HepG2 (cell line): ENCODE data around the gene PCDHGA2. TPM values are rescaled to one million over a fixed set of nuclear protein-coding genes. Genes with fewer than 3 reads are reported as not detected.

Experiments used
- ATAC-seq: fragments of 200-7000 bp; cut with Tn5 transposase; 3 replicates; pipeline ENCODE4 v1.9.1; 2020; ENCODE audit warnings: mild to moderate bottlenecking, moderate library complexity
- BruUV-seq: library from RNA; stranded (reverse); fragments of 400-500 nt; replicated peaks from 2 replicates; lab custom pipeline; 2021; lab: Mats Ljungman, UMichigan
- CTCF ChIA-PET: fragments of 300-600 bp; formaldehyde crosslinking; extraction: SDS; loops from one replicate; lab custom pipeline; 2021; ENCODE audit warnings: low total read pairs, inconsistent platforms, low intra/inter-chr PET ratio; lab: Yijun Ruan, JAX
- POLR2A ChIA-PET: fragments of 350-600 bp; sonication (Branson Sonifier 250); formaldehyde crosslinking; loops from one replicate; lab custom pipeline; 2020; ENCODE audit warnings: antibody characterized with exemption, inconsistent platforms; lab: Yijun Ruan, JAX
- DNase-seq: peaks from one replicate; pipeline ENCODE4 v3.0.0-alpha.2; 2015; ENCODE audit warnings: low spot score
- FAIRE-seq: peaks from 3 replicates; lab custom pipeline; 2011; peaks lifted over from hg19 to GRCh38; lab: Jason Lieb, UNC
- H2AFZ ChIP-seq: one replicate; pipeline ENCODE4 v1.6.1; 2011; ENCODE audit warnings: low read length, inconsistent platforms
- H3K27ac ChIP-seq: fragments of 300-600 bp; 3 replicates; pipeline ENCODE4 v1.8.0; 2011; ENCODE audit warnings: mixed run types, mild to moderate bottlenecking, mixed read lengths, low read length, inconsistent platforms; ENCODE audit not compliant: insufficient read depth; ENCODE audit errors: extremely low read length
- H3K27me3 ChIP-seq, 2 experiments: fragments of 200-600 bp in 1 of 2; 2 replicates in 1 of 2; 3 replicates in 1 of 2; pipeline versions ENCODE4 v1.6.0 to v1.8.0; 2011; ENCODE audit warnings: low read length in 2 of 2, mild to moderate bottlenecking in 2 of 2, moderate library complexity in 2 of 2, inconsistent platforms in 1 of 2; ENCODE audit not compliant: insufficient read depth in 2 of 2, control insufficient read depth in 1 of 2
- H3K36me3 ChIP-seq, 2 experiments: fragments of 200-600 bp in 1 of 2; replicated peaks in 1 of 2; 2 replicates in 1 of 2; 3 replicates in 1 of 2; pipeline versions ENCODE4 v1.5.1 to v1.8.0; 2011; ENCODE audit warnings: low read length in 2 of 2, inconsistent platforms in 1 of 2; ENCODE audit not compliant: insufficient read depth in 2 of 2, control insufficient read depth in 1 of 2
- H3K4me1 ChIP-seq: 2 replicates; pipeline ENCODE4 v1.5.1; 2012; ENCODE audit warnings: low read length, inconsistent platforms; ENCODE audit not compliant: insufficient read depth
- H3K4me2 ChIP-seq: 2 replicates; pipeline ENCODE4 v1.6.0; 2011; ENCODE audit warnings: low read depth, low read length, inconsistent platforms
- H3K4me3 ChIP-seq, 3 experiments: fragments of 200-600 bp in 1 of 3; sonication (generic), shearing (Covaris generic) in 1 of 3; replicated peaks in 1 of 3; 2 replicates each; pipeline ENCODE4 v1.5.1; 2011 to 2016; ENCODE audit warnings: low read length in 3 of 3, inconsistent platforms in 2 of 3, low read depth in 2 of 3, mild to moderate bottlenecking in 2 of 3, control low read depth in 1 of 3, mixed read lengths in 1 of 3; ENCODE audit not compliant: insufficient read depth in 1 of 3
- H3K79me2 ChIP-seq: one replicate; pipeline ENCODE4 v1.6.1; 2011; ENCODE audit warnings: low read length, inconsistent platforms; ENCODE audit not compliant: insufficient read depth
- H3K9ac ChIP-seq: 2 replicates; pipeline ENCODE4 v1.6.0; 2011; ENCODE audit warnings: mild to moderate bottlenecking, low read depth, low read length, inconsistent platforms; ENCODE audit not compliant: insufficient read depth
- H3K9me3 ChIP-seq: 2 replicates; pipeline ENCODE4 v1.5.1; 2012; ENCODE audit warnings: mild to moderate bottlenecking, low read length
- H4K20me1 ChIP-seq: 2 replicates; pipeline ENCODE4 v1.6.0; 2011; ENCODE audit warnings: inconsistent platforms, mild to moderate bottlenecking, low read length, moderate library complexity; ENCODE audit not compliant: insufficient read depth
- KDM2A ChIP-seq: sonication (generic); formaldehyde crosslinking; IDR thresholded peaks from 2 replicates; pipeline ENCODE4 v1.4.0; 2020; ENCODE audit warnings: low read depth, missing genetic modification reagents, borderline replicate concordance
- ZNF891 ChIP-seq: sonication (generic); formaldehyde crosslinking; IDR thresholded peaks from 2 replicates; pipeline ENCODE4 v1.5.0; 2020; ENCODE audit warnings: mild to moderate bottlenecking, missing genetic modification reagents
- WGBS: methylation state at CpG from one replicate; pipeline ENCODE4 v1.1.6; 2017; ENCODE audit warnings: low lambda C conversion rate; 5-methylcytosine and 5-hydroxymethylcytosine counted together
- in situ Hi-C: cut with HindIII; loops from 2 replicates; pipeline ENCODE4 v1.10.0; 2017; ENCODE audit warnings: low pct_unique_long_range_greater_than_20kb; ENCODE audit not compliant: extremely low pct_ligation_motif_present
- intact Hi-C: fragments of 100-400 bp; cut with micrococcal nuclease; formaldehyde crosslinking; loops from one replicate; pipeline ENCODE4 v1.10.0; 2022; ENCODE audit not compliant: unreplicated experiment
- polyA plus RNA-seq, 8 experiments: library from polyadenylated mRNA; depleted of rRNA in 3 of 8; stranded (reverse) in 7 of 8; unstranded in 1 of 8; fragments of >200 nt; fragmentation: Illumina TruSeq in 4 of 8; extraction: Trizol in 4 of 8; gene quantifications; 2 replicates each; pipeline versions ENCODE4 v1.2.1 to v1.2.3, GENCODE V29; 2011 to 2016; ENCODE audit warnings: low read depth in 4 of 8, missing spikeins in 1 of 8, mixed read lengths in 1 of 8; ENCODE audit not compliant: insufficient read depth in 1 of 8
- total RNA-seq, 5 experiments: library from RNA; depleted of rRNA; stranded (reverse); fragments of >200 nt; fragmentation: Illumina TruSeq; extraction: Trizol; gene quantifications; 2 replicates each; pipeline ENCODE4 v1.2.3, GENCODE V29; 2016; ENCODE audit warnings: low read depth in 1 of 5
- TF ChIP-seq, protein P1 (sequence below): sonication (generic); formaldehyde crosslinking; IDR thresholded peaks from 2 replicates; pipeline ENCODE4 v1.4.0; 2020; ENCODE audit warnings: missing genetic modification reagents
- TF ChIP-seq, protein P2 (sequence below): sonication (generic); formaldehyde crosslinking; IDR thresholded peaks from 2 replicates; pipeline ENCODE4 v1.8.0; 2022; ENCODE audit warnings: mild to moderate bottlenecking, missing genetic modification reagents, moderate library complexity
- TF ChIP-seq, protein P3 (sequence below): sonication (generic); formaldehyde crosslinking; IDR thresholded peaks from 2 replicates; pipeline ENCODE4 v1.5.0; 2020; ENCODE audit warnings: mild to moderate bottlenecking, missing genetic modification reagents, moderate library complexity

The PCDHGA2 gene
- total and polyA plus RNA-seq, 2 of the 13 experiments (the other 11 are each of a cell fraction or from before 2014, with no cell fraction given) = 0.04 to 0.11 TPM

DNA sequence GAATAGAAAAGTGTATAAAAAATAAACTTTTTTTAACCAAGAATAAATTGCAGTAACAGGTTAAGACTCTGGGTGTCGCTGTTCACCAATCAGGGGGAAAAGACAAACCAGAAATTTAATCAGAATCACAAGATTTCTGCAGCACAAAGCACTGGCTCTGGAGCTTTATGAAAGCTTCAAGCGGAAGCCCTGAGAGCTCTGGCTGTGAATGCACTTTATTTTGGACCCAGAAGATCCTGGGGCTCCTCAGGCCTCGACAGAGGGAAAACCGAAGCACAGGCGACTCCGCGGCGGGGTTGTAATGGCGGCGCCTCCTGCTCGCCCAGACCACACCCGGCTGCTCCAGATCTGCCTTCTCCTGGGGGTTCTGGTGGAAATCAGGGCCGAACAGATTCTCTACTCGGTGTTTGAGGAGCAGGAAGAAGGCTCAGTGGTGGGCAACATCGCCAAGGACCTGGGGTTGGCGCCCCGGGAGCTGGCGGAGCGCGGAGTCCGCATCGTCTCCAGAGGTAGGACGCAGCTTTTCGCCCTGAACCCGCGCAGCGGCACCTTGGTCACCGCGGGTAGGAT lies 16.4 kb downstream of the PCDHGA2 start, which contains the start of gene PCDHGA4:
Gene PCDHGA4 (plus strand): TSS at position 122 of the 570 bp plus-strand sequence. CDS start 87 bp downstream, at position 209.
- Histone ChIP-seq H4K20me1 (no peaks in the 10 kb centered on the region), H3K36me3 (no peaks in the 10 kb centered on the region), H3K4me1 (no peaks in the 10 kb centered on the region; the same call in 1 of the 2 replicates), H3K9me3 (peaks cover 18% of the 10 kb centered on the region), H3K27ac (no peak within 1 kb of the TSS), H3K4me2 (no peak within 1 kb of the TSS), H3K9ac (no peak within 1 kb of the TSS), H2AFZ (no peak within 1 kb of the TSS), H3K4me3 (no peak within 1 kb of the TSS), H3K27me3 (no peaks in the 10 kb centered on the region; a peak in 1 of 5 replicates), H3K79me2 (no peaks in the 10 kb centered on the region)
- no peak for ATAC-seq
- no peak for FAIRE-seq
- intact Hi-C loops (loop anchor here (10.0 kb wide), 1 partner anchor 170 kb away; no protein-coding TSS in a partner anchor), in situ Hi-C loops (loop anchor here (10.0 kb wide), 1 partner anchor 170 kb away; no protein-coding TSS in a partner anchor)
- ChIA-PET POLR2A (no interaction called here), CTCF (no interaction called here)
- BruUV-seq = no TSS peak
- 60% methylated on average over 17 of the region's 29 CpGs for WGBS
- TF ChIP-seq, protein P1, sequence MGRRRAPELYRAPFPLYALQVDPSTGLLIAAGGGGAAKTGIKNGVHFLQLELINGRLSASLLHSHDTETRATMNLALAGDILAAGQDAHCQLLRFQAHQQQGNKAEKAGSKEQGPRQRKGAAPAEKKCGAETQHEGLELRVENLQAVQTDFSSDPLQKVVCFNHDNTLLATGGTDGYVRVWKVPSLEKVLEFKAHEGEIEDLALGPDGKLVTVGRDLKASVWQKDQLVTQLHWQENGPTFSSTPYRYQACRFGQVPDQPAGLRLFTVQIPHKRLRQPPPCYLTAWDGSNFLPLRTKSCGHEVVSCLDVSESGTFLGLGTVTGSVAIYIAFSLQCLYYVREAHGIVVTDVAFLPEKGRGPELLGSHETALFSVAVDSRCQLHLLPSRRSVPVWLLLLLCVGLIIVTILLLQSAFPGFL (CRISPR knock-in tag) = no peak
- TF ChIP-seq, protein P2, sequence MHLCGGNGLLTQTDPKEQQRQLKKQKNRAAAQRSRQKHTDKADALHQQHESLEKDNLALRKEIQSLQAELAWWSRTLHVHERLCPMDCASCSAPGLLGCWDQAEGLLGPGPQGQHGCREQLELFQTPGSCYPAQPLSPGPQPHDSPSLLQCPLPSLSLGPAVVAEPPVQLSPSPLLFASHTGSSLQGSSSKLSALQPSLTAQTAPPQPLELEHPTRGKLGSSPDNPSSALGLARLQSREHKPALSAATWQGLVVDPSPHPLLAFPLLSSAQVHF (CRISPR knock-in tag) = no peak
- no peak for TF ChIP-seq ZNF891 (CRISPR knock-in tag)
- TF ChIP-seq, protein P3, sequence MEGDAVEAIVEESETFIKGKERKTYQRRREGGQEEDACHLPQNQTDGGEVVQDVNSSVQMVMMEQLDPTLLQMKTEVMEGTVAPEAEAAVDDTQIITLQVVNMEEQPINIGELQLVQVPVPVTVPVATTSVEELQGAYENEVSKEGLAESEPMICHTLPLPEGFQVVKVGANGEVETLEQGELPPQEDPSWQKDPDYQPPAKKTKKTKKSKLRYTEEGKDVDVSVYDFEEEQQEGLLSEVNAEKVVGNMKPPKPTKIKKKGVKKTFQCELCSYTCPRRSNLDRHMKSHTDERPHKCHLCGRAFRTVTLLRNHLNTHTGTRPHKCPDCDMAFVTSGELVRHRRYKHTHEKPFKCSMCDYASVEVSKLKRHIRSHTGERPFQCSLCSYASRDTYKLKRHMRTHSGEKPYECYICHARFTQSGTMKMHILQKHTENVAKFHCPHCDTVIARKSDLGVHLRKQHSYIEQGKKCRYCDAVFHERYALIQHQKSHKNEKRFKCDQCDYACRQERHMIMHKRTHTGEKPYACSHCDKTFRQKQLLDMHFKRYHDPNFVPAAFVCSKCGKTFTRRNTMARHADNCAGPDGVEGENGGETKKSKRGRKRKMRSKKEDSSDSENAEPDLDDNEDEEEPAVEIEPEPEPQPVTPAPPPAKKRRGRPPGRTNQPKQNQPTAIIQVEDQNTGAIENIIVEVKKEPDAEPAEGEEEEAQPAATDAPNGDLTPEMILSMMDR (CRISPR knock-in tag) = peak; percentile 21
- no peak for TF ChIP-seq KDM2A (CRISPR knock-in tag)
- DNase-seq = no peak
